Keratinocyte (primary cell): Measurements from ENCODE around the gene CEP164. TPM values are rescaled to one million over a fixed set of nuclear protein-coding genes. Genes with fewer than 3 reads are reported as not detected.

Experiments used
- DNase-seq: peaks from one replicate; pipeline ENCODE4 v3.0.0-alpha.2; 2011; ENCODE audit warnings: low read depth, missing footprints, low spot score
- FAIRE-seq: peaks from 2 replicates; lab custom pipeline; 2011; peaks lifted over from hg19 to GRCh38; lab: Jason Lieb, UNC
- H2AFZ ChIP-seq: 2 replicates; pipeline ENCODE4 v1.6.0; 2012; ENCODE audit warnings: low read length, control low read depth, inconsistent platforms; ENCODE audit not compliant: control insufficient read depth
- H3K27ac ChIP-seq: 2 replicates; pipeline ENCODE4 v1.5.1; 2011; ENCODE audit warnings: low read length; ENCODE audit not compliant: control insufficient read depth, insufficient read depth
- H3K27me3 ChIP-seq: 3 replicates; pipeline ENCODE4 v1.6.0; 2011; ENCODE audit warnings: low read length; ENCODE audit not compliant: control insufficient read depth, insufficient read depth; ENCODE audit errors: extremely low read depth
- H3K36me3 ChIP-seq, 2 experiments: 2 replicates in 1 of 2; 3 replicates in 1 of 2; pipeline ENCODE4 v1.5.1; 2011; ENCODE audit warnings: low read length in 2 of 2, mild to moderate bottlenecking in 1 of 2; ENCODE audit not compliant: control insufficient read depth in 2 of 2, insufficient read depth in 2 of 2; ENCODE audit errors: extremely low read depth in 1 of 2
- H3K4me1 ChIP-seq: 3 replicates; pipeline ENCODE4 v1.5.1; 2011; ENCODE audit warnings: low read length; ENCODE audit not compliant: control insufficient read depth, insufficient read depth; ENCODE audit errors: extremely low read depth
- H3K4me2 ChIP-seq: 3 replicates; pipeline ENCODE4 v1.6.0; 2011; ENCODE audit warnings: low read depth, low read length; ENCODE audit not compliant: control insufficient read depth, insufficient read depth; ENCODE audit errors: extremely low read depth
- H3K4me3 ChIP-seq, 3 experiments: fragments of 200-600 bp in 1 of 3; sonication (generic) in 1 of 3; 2 replicates in 2 of 3; 3 replicates in 1 of 3; pipeline ENCODE4 v1.5.1; 2011 to 2016; ENCODE audit warnings: low read length in 3 of 3, mild to moderate bottlenecking in 3 of 3, control low read depth in 2 of 3, inconsistent platforms in 1 of 3, low read depth in 1 of 3, mixed read lengths in 1 of 3, mixed run types in 1 of 3, moderate library complexity in 1 of 3; ENCODE audit not compliant: control insufficient read depth in 2 of 3, insufficient read depth in 2 of 3; ENCODE audit errors: extremely low read depth in 1 of 3
- H3K79me2 ChIP-seq: 2 replicates; pipeline ENCODE4 v1.6.0; 2012; ENCODE audit warnings: low read length; ENCODE audit not compliant: control insufficient read depth, insufficient read depth
- H3K9ac ChIP-seq: 3 replicates; pipeline ENCODE4 v1.6.0; 2011; ENCODE audit warnings: low read length; ENCODE audit not compliant: control insufficient read depth, insufficient read depth; ENCODE audit errors: extremely low read depth
- H3K9me1 ChIP-seq: 3 replicates; pipeline ENCODE4 v1.6.0; 2011; ENCODE audit warnings: low read length; ENCODE audit not compliant: control insufficient read depth, insufficient read depth; ENCODE audit errors: extremely low read depth
- H3K9me3 ChIP-seq: 2 replicates; pipeline ENCODE4 v1.5.1; 2012; ENCODE audit warnings: low read depth, low read length; ENCODE audit not compliant: control insufficient read depth
- H4K20me1 ChIP-seq: 3 replicates; pipeline ENCODE4 v1.6.0; 2011; ENCODE audit warnings: low read length; ENCODE audit not compliant: control insufficient read depth, insufficient read depth; ENCODE audit errors: extremely low read depth
- CTCF ChIP-seq, 3 experiments: IDR thresholded peaks in 1 of 3; conservative IDR thresholded peaks in 1 of 3; optimal IDR thresholded peaks in 1 of 3; 2 replicates in 2 of 3; 3 replicates in 1 of 3; pipeline versions ENCODE3 to v1.5.1; 2011; ENCODE audit warnings: low read length in 3 of 3, mild to moderate bottlenecking in 3 of 3, moderate library complexity in 2 of 3, control low read depth in 1 of 3, inconsistent platforms in 1 of 3; ENCODE audit not compliant: insufficient read depth in 2 of 3; ENCODE audit errors: extremely low read depth in 1 of 3
- EZH2 ChIP-seq: IDR thresholded peaks from one replicate; pipeline ENCODE4 v1.6.1; 2012; ENCODE audit warnings: inconsistent platforms, mild to moderate bottlenecking, low read length, moderate library complexity
- dilution Hi-C: fragments of 300-500 bp; cut with MboI; formaldehyde crosslinking; loops from one replicate; pipeline ENCODE4 v1.7.0; 2020; ENCODE audit warnings: low sequenced_read_pairs; ENCODE audit not compliant: extremely low pct_ligation_motif_present
- polyA plus RNA-seq, 5 experiments: library from polyadenylated mRNA; depleted of rRNA in 3 of 5; stranded (reverse) in 3 of 5; stranded (forward) in 1 of 5; unstranded in 1 of 5; fragments of >200 nt; gene quantifications; 1 replicate in 1 of 5; 2 replicates in 3 of 5; 3 replicates in 1 of 5; pipeline versions ENCODE4 v1.2.1 to v1.2.3, GENCODE V29; 2011 to 2012; ENCODE audit warnings: missing spikeins in 2 of 5, low read depth in 1 of 5, low replicate concordance in 1 of 5

Gene CEP164
- polyA plus RNA-seq, 1 donor (not counting 4 experiments of a cell fraction or from before 2014, with no cell fraction given) = 15.1 TPM

- Histone ChIP-seq H3K9ac (no peak overlapping the region), H2AFZ (no peak overlapping the region), H3K27ac (no peak overlapping the region), H3K79me2 (no peaks in the 10 kb centered on the region), H3K27me3 (peaks cover 3% of the 10 kb centered on the region), H3K9me3 (no peaks in the 10 kb centered on the region), H4K20me1 (no peaks in the 10 kb centered on the region), H3K9me1 (no peaks in the 10 kb centered on the region), H3K36me3 (peaks cover 4 to 6% of the 10 kb centered on the region in 2 experiments), H3K4me2 (no peak overlapping the region), H3K4me3 (no peak overlapping the region), H3K4me1 (no peaks in the 10 kb centered on the region)
- TF ChIP-seq EZH2 (no peak), CTCF (optimal IDR thresholded peaks at IDR 0.05 in 1 of 3, IDR thresholded peaks at IDR 0.05 in 1 of 3, conservative IDR thresholded peaks at IDR 0.05 in 1 of 3; ENCODE audit: extremely low read depth in 1 of 3, insufficient read depth in 2 of 3, low read length in 3 of 3) (no peak)
- dilution Hi-C loops = no loop called here
- no peak for FAIRE-seq
- DNase-seq = no peak
Observed at GRCh38 chr11:117413616-117414015, 86.0 kb downstream of the CEP164 start.

GRCh38 chr11:117414724-117415123 is 87.1 kb downstream of the CEP164 start:
- no peak for FAIRE-seq
- H3K79me2 ChIP-seq = no peaks in the 10 kb centered on the region
- dilution Hi-C loops = no loop called here

More at GRCh38 chr11:117414724-117415123, 87.1 kb downstream of the CEP164 start:
- Histone ChIP-seq H3K27me3 (peaks cover 3% of the 10 kb centered on the region), H3K36me3 (peaks cover 2 to 3% of the 10 kb centered on the region in 2 experiments), H3K9me3 (no peaks in the 10 kb centered on the region), H3K4me2 (no peak overlapping the region), H2AFZ (no peak overlapping the region), H3K27ac (no peak overlapping the region), H3K9ac (no peak overlapping the region), H3K4me3 (no peak overlapping the region), H3K4me1 (no peaks in the 10 kb centered on the region), H4K20me1 (no peaks in the 10 kb centered on the region), H3K9me1 (no peaks in the 10 kb centered on the region)
- no peak for TF ChIP-seq CTCF (optimal IDR thresholded peaks at IDR 0.05 in 1 of 3, IDR thresholded peaks at IDR 0.05 in 1 of 3, conservative IDR thresholded peaks at IDR 0.05 in 1 of 3; ENCODE audit: extremely low read depth in 1 of 3, insufficient read depth in 2 of 3, low read length in 3 of 3)
- TF ChIP-seq EZH2 = no peak
- DNase-seq = no peak
